ENCODE results near the gene GGN.

- peak; percentile 85 to 92 for TF ChIP-seq POLR2A (IDR thresholded peaks at IDR 0.05)
- peak; percentile 97 for TF ChIP-seq EP300 (IDR thresholded peaks at IDR 0.05)
These were observed 13.3 kb downstream of the GGN start, which contains the start of gene PSMD8 for GRCh38 chr19:38374332-38375097.

Data from tibial nerve (tissue), 3 donors.